IMR-90 (cell line): ENCODE results near the gene AIRE. TPM values are rescaled to one million over a fixed set of nuclear protein-coding genes. Genes with fewer than 3 reads are reported as not detected.

ENCODE experiments used
- ATAC-seq: fragments of 200-7000 bp; cut with Tn5 transposase; 2 replicates; pipeline ENCODE4 v1.9.1; 2020; ENCODE audit warnings: low read depth, mild to moderate bottlenecking, moderate library complexity
- BruUV-seq: library from RNA; stranded (reverse); fragments of 400-500 nt; replicated peaks from 2 replicates; lab custom pipeline; 2021; lab: Mats Ljungman, UMichigan
- CTCF ChIA-PET: fragments of 300-600 bp; formaldehyde crosslinking; extraction: SDS; loops from one replicate; lab custom pipeline; 2021; ENCODE audit warnings: antibody characterized with exemption; lab: Yijun Ruan, JAX
- POLR2A ChIA-PET: fragments of 300-600 bp; sonication (Branson Sonifier 250); formaldehyde crosslinking; loops from one replicate; lab custom pipeline; 2022; ENCODE audit warnings: antibody characterized with exemption; ENCODE audit not compliant: unreplicated experiment; lab: Charles Lee
- DNase-seq: peaks from one replicate; pipeline ENCODE4 v3.0.0; 2013
- H2AFZ ChIP-seq: replicated peaks from 2 replicates; pipeline ENCODE3; 2013; ENCODE audit warnings: low read length, mild to moderate bottlenecking; ENCODE audit not compliant: poor library complexity
- H2AK5ac ChIP-seq: 2 replicates; pipeline ENCODE4 v1.6.1; 2013; ENCODE audit warnings: low read depth, low read length, inconsistent platforms
- H2AK9ac ChIP-seq: replicated peaks from 2 replicates; pipeline ENCODE3; 2013; ENCODE audit warnings: mild to moderate bottlenecking, low read depth, low read length, moderate library complexity; ENCODE audit not compliant: poor library complexity
- H2BK120ac ChIP-seq: 2 replicates; pipeline ENCODE4 v1.6.1; 2013; ENCODE audit warnings: low read depth, low read length, inconsistent platforms
- H2BK15ac ChIP-seq: 3 replicates; pipeline ENCODE4 v1.6.1; 2013; ENCODE audit warnings: low read depth, low read length, inconsistent platforms
- H2BK20ac ChIP-seq: 2 replicates; pipeline ENCODE4 v1.6.1; 2013; ENCODE audit warnings: low read depth, mild to moderate bottlenecking, inconsistent platforms, low read length, moderate library complexity
- H2BK5ac ChIP-seq: 2 replicates; pipeline ENCODE4 v1.6.1; 2013; ENCODE audit warnings: mild to moderate bottlenecking, low read depth, low read length, inconsistent platforms; ENCODE audit not compliant: poor library complexity, severe bottlenecking
- H3K14ac ChIP-seq: replicated peaks from 2 replicates; pipeline ENCODE4 v1.6.1; 2013; ENCODE audit warnings: low read depth, low read length, inconsistent platforms
- H3K18ac ChIP-seq: 2 replicates; pipeline ENCODE4 v1.6.1; 2013; ENCODE audit warnings: low read depth, low read length, control low read depth
- H3K23ac ChIP-seq: 2 replicates; pipeline ENCODE4 v1.6.1; 2013; ENCODE audit warnings: low read depth, low read length, inconsistent platforms
- H3K27ac ChIP-seq: 2 replicates; pipeline ENCODE4 v1.5.1; 2013; ENCODE audit warnings: mild to moderate bottlenecking, control low read depth, low read length; ENCODE audit not compliant: insufficient read depth
- H3K27me3 ChIP-seq: 2 replicates; pipeline ENCODE4 v1.6.1; 2013; ENCODE audit warnings: low read length; ENCODE audit not compliant: control insufficient read depth, insufficient read depth
- H3K36me3 ChIP-seq: 2 replicates; pipeline ENCODE4 v1.6.1; 2013; ENCODE audit warnings: low read length, mixed read lengths; ENCODE audit not compliant: control insufficient read depth, insufficient read depth
- H3K4ac ChIP-seq: 2 replicates; pipeline ENCODE4 v1.6.1; 2013; ENCODE audit warnings: low read depth, low read length, inconsistent platforms
- H3K4me1 ChIP-seq: 2 replicates; pipeline ENCODE4 v1.6.1; 2013; ENCODE audit warnings: low read length, mixed read lengths; ENCODE audit not compliant: control insufficient read depth, insufficient read depth
- H3K4me2 ChIP-seq: 2 replicates; pipeline ENCODE4 v1.6.1; 2013; ENCODE audit warnings: low read depth, mild to moderate bottlenecking, control low read depth, low read length, moderate library complexity
- H3K4me3 ChIP-seq: 2 replicates; pipeline ENCODE4 v1.5.1; 2013; ENCODE audit warnings: low read depth, mild to moderate bottlenecking, control low read depth, low read length, moderate library complexity; ENCODE audit not compliant: insufficient read depth
- H3K56ac ChIP-seq: 2 replicates; pipeline ENCODE4 v1.6.1; 2013; ENCODE audit warnings: low read length, inconsistent platforms; ENCODE audit not compliant: insufficient read depth; ENCODE audit errors: extremely low read depth
- H3K79me1 ChIP-seq, 2 experiments: 2 replicates each; pipeline ENCODE4 v1.6.1; 2013; ENCODE audit warnings: low read length in 2 of 2, inconsistent platforms in 1 of 2, low read depth in 1 of 2
- H3K9ac ChIP-seq: 2 replicates; pipeline ENCODE4 v1.6.1; 2013; ENCODE audit warnings: low read depth, low read length, control low read depth
- H3K9me1 ChIP-seq: 2 replicates; pipeline ENCODE4 v1.6.1; 2013; ENCODE audit warnings: low read length, inconsistent platforms; ENCODE audit not compliant: insufficient read depth
- H3K9me3 ChIP-seq: 2 replicates; pipeline ENCODE4 v1.6.1; 2013; ENCODE audit warnings: low read length; ENCODE audit not compliant: control insufficient read depth, insufficient read depth
- H4K20me1 ChIP-seq: 2 replicates; pipeline ENCODE4 v1.6.1; 2013; ENCODE audit warnings: low read length, inconsistent platforms; ENCODE audit not compliant: insufficient read depth
- H4K5ac ChIP-seq: 2 replicates; pipeline ENCODE4 v1.6.1; 2013; ENCODE audit warnings: mild to moderate bottlenecking, low read depth, low read length, control low read depth
- H4K8ac ChIP-seq, 2 experiments: 2 replicates each; pipeline ENCODE4 v1.6.1; 2013; ENCODE audit warnings: low read depth in 2 of 2, low read length in 2 of 2, control low read depth in 1 of 2, inconsistent platforms in 1 of 2
- H4K91ac ChIP-seq: 2 replicates; pipeline ENCODE4 v1.6.1; 2013; ENCODE audit warnings: low read depth, low read length, inconsistent platforms; ENCODE audit not compliant: insufficient read depth
- FOS ChIP-seq: fragments of 150-350 bp; IDR thresholded peaks from 2 replicates; pipeline ENCODE4 v1.6.1; 2016; ENCODE audit warnings: low read depth, low read length
- WGBS, 2 experiments: methylation state at CpG; one replicate each; pipeline versions ENCODE4 v1.1.5 to v1.1.7; 2013; ENCODE audit warnings: missing lambda C conversion rate in 2 of 2; ENCODE audit not compliant: insufficient read length in 1 of 2; ENCODE audit errors: extremely low coverage in 2 of 2; 5-methylcytosine and 5-hydroxymethylcytosine counted together
- dilution Hi-C: fragments of 300-500 bp; cut with HindIII; formaldehyde crosslinking; loops from one replicate; pipeline ENCODE4 v1.14.3; 2018; ENCODE audit warnings: low sequenced_read_pairs; ENCODE audit not compliant: unreplicated experiment
- in situ Hi-C: fragments of 300-500 bp; cut with MboI; formaldehyde crosslinking; loops from 3 replicates; pipeline ENCODE4 v1.14.3; 2019; ENCODE audit warnings: low sequenced_read_pairs, inconsistent platforms, mixed read lengths
- intact Hi-C: fragments of 100-400 bp; cut with micrococcal nuclease; formaldehyde crosslinking; loops from 2 replicates; pipeline ENCODE4 v1.10.0; 2022
- polyA plus RNA-seq, 3 experiments: library from polyadenylated mRNA; depleted of rRNA; stranded (reverse); fragments of >200 nt; gene quantifications; 2 replicates each; pipeline ENCODE4 v1.2.3, GENCODE V29; 2012; ENCODE audit warnings: low replicate concordance in 1 of 3
- total RNA-seq: library from RNA; depleted of rRNA; stranded (reverse); fragments of >200 nt; gene quantifications from 2 replicates; pipeline ENCODE4 v1.2.3, GENCODE V29; 2012

The AIRE gene
- total and polyA plus RNA-seq, 2 of the 4 experiments (the other 2 are of a cell fraction): 0.05 TPM; not detected in 1

GRCh38 chr21:44305691-44306090, 20.0 kb downstream of the AIRE start:
- POLR2A ChIA-PET: no interaction called here
- Histone ChIP-seq H3K36me3 (peaks cover 25% of the 10 kb centered on the region), H3K27me3 (no peaks in the 10 kb centered on the region), H2BK15ac (no peak overlapping the region), H3K23ac (no peak overlapping the region), H3K4me3 (no peak overlapping the region), H3K4ac (no peak overlapping the region), H3K18ac (no peak overlapping the region), H4K8ac (no peak overlapping the region), H3K79me1 (peaks cover 13 to 56% of the 10 kb centered on the region in 2 experiments), H3K4me2 (no peak overlapping the region), H2BK120ac (no peak overlapping the region), H2BK20ac (no peak overlapping the region), H2AFZ (no peak overlapping the region), H2AK5ac (no peak overlapping the region), H3K4me1 (peaks cover 19% of the 10 kb centered on the region), H3K9me3 (no peaks in the 10 kb centered on the region), H3K14ac (no peak overlapping the region), H3K56ac (no peak overlapping the region), H2BK5ac (no peak overlapping the region), H4K5ac (no peak overlapping the region), H4K20me1 (peaks cover 68% of the 10 kb centered on the region), H3K9me1 (no peaks in the 10 kb centered on the region), H2AK9ac (no peak overlapping the region), H4K91ac (no peak overlapping the region), H3K9ac (no peak overlapping the region), H3K27ac (no peak overlapping the region)
- intact Hi-C loops (no loop called here), in situ Hi-C loops (no loop called here), dilution Hi-C loops (no loop called here)
- ATAC-seq (no peak), DNase-seq (no peak)
- TF ChIP-seq FOS: no peak
- BruUV-seq: no TSS peak
- CTCF ChIA-PET: no interaction called here
- WGBS, 2 experiments: 100% methylated on average over 4 of the region's 9 CpGs; no CpG with 5 or more reads in 1 of the 2 experiments
